Measurements from ENCODE around the gene KRT76.

- TF ChIP-seq CTCF (IDR thresholded peaks at IDR 0.05; ENCODE audit: insufficient read depth, low read length, poor library complexity, severe bottlenecking) (no peak), EZH2phosphoT487 (conservative IDR thresholded peaks at IDR 0.05; ENCODE audit: low read length) (no peak)
Observed at GRCh38 chr12:52772188-52772587, 5.0 kb downstream of the KRT76 start.
